PFSK-1 (cell line): ENCODE results near the gene RPP30.

ENCODE experiments used
- POLR2AphosphoS5 ChIP-seq: IDR thresholded peaks from 2 replicates; pipeline ENCODE4 v1.6.1; 2012; ENCODE audit warnings: low read depth, mild to moderate bottlenecking, control low read depth, low read length, moderate library complexity
- SIN3A ChIP-seq: IDR thresholded peaks from 2 replicates; pipeline ENCODE4 v1.6.1; 2012; ENCODE audit warnings: mild to moderate bottlenecking, low read length, moderate library complexity, borderline replicate concordance; ENCODE audit not compliant: insufficient read depth

- TF ChIP-seq POLR2AphosphoS5 (no peak), SIN3A (no peak)
These were observed 15.5 kb upstream of the RPP30 start for GRCh38 chr10:90856261-90856660.
